NCI-H187 (cell line): ENCODE data around the gene TPX2.

Experiments used
- DNase-seq, 2 experiments: peaks; one replicate each; lab custom pipeline; 2025; lab: John Stamatoyannopoulos, UW

The TPX2 gene

DNA sequence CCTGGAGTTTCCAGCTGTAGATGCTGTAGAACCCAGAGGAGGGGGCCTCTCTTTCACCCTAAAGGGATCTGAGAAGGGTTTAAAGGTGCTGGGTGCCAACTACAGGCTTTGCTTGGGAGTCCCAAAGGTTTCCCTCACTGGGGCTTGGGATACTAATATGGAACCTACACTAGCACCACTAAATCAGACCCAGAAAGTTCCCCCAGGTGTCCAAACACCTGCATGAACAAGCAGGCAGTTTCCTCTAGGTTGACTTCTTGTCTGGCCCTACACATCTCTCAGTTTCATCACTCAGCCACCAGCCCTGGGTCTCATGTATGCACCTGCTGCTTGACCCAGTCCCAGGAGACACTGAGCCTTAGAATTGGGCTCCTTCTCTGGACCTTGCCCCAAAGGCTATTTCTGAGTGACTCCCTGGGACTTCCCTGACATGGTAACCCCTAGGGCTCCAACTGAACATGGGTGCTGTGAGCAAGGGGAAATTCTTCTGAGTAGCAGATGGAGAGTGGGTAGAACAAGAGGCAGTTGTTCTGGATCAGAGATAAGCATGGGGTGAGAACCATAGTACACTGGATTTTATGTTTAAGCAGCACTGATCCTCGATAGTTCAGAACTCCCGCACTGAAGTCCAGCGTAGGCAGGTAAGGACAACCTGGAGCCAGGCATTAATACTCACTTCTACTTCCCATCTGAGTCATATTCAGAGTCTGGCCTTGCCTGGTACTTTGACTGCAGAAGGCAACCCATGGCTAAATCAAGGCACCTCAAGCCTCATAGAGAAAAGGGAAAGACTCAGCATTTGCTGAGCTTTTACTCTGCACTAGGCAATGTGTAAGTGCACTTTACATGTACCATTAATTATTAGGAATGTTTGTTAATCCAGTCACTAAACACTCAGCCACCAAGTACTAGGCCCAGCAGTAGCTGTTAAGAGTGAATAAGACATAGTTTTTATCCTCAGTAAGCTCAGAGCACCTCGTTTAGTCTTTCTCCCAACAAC lies 33.2 kb upstream of the TPX2 start:
- DNase-seq, result no peak

DNA sequence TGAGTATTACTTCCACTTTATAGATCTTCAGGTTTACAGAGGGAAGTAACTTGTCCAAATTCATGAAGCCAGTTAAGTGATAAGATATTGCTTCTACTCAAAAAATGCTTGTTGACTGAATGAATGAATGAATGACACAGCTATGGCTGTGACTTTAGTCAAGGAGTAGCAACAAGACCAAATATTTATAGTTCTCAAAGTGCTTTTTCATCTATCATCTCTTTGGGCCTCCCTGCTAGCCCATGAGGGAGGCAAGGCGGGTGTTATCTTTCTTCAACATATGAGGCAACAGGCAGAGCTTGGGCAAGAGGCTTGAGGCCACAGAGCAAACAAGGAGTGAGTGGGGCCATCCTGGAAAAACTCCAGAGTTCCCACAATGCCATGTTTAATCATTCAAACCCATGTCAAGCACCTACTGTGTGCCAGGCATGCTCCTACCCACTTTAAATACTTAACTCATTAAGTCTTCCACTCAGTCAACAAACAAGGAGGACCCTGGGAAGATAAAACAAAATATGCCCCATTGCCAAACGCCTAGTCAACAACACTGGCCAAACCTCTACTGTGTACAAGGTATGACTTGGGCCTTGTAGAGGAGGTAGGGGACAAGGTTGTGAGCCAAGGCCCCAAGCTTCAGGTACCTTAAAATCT lies 32.4 kb upstream of the TPX2 start:
- DNase-seq, result no peak

DNA sequence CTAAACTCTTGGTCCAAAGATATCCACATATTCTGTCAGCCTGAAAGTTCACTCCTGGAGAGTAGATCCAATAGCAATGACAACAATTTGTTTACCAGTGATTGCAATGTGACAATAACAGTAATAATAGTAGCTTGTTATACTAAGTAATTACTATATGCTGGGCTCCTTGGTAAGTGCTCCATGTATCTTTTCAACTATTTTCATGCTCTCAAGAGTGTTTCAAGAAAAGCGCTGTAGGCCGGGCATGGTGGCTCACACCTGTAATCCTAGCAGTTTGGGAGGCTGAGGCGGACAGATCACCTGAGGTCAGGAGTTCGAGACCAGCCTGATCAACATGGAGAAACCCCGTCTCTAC lies 31.9 kb upstream of the TPX2 start:
- no peak for DNase-seq

DNA sequence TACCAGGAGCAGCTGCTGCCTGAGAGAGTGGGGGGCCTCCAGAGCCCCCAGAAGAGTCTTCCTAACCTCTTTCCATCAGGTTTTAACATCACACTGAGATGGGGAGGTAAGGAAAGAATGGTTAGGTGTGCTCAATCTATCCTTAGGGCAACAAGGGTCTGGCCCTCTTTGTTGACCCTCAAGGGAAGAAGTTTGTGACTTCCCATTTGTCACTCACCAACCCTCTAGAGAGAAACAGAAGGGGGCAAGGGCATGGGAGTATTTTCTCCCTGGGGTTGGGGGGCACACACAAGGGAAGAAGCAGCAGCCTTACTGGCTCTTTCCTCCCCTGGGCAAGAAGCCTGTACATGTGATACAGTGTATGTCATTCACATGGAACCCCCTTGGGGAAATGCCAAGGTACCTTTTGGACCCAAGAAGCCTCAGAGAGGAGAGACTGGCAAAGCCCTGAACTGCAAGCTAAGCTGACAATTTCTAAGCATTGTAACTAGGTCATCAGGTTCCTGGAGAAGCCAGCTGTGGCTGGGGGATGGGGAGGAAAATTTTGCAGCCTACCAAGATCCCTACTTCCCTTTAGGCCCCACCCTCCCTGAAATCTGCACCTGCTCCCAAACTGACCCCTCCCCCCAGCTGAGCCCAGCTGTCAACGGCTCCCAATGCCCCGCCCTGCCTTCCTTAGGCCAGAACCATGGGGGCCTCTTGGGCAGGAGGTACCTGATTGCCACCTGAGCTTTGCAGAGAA lies 30.9 kb upstream of the TPX2 start:
- DNase-seq, result peak; percentile 93 to 94

DNA sequence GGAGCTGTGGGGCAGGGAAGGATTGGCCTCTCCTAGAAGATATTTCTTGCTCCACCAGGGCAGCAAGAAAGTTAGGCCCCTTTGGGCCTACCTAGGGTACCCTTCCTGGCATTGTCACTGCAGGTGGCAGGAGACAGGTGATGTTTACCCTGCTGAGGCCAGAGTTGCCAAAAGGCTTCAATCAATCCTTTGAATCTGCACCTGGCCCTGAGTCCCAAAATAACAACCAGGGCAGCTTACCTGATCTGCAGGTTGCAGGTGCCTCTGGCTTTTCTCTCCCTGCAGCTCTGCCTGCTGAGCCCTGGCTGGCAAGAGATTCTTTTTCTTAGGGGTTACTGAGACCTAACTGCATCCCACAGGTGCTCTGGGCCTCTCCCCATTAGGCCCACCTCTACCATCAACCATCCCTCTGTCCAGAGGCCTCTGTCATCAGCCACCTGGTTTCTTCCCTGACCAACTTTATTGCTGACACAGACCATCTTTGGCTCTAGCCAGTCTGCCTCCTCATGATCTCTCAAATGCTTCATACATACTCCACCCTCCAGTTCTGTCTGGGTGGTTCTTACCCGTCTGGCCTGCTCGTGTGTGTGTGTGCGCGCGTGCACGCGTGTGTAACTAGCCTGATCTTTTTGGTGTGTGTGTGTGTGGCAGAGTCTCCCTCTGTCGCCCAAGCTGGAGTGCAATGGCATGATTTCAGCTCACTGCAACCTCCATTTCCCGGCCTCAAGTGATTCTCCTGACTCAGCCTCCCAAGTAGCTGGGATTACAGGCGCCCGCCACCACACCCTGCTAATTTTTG lies 30.2 kb upstream of the TPX2 start:
- DNase-seq, result peak; percentile 87 to 94

DNA sequence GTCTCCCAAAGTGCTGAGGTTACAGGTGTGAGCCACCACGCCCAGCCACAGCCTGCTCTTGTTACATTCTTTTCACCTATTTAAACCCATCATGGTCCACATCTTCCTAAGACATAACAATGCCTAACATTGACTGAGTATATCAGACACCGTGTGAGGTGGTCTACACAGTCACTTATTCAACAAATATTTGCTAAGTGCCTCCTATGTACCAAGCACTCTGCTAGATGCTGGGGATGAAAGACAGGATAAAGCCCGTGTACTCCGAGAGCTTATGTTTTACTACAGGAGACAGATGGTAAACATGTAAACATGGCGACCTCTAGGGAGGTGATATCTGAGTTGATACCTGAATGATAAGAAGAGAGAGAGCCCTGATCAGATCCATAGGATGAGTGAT lies 29.2 kb upstream of the TPX2 start:
- DNase-seq, result no peak

DNA sequence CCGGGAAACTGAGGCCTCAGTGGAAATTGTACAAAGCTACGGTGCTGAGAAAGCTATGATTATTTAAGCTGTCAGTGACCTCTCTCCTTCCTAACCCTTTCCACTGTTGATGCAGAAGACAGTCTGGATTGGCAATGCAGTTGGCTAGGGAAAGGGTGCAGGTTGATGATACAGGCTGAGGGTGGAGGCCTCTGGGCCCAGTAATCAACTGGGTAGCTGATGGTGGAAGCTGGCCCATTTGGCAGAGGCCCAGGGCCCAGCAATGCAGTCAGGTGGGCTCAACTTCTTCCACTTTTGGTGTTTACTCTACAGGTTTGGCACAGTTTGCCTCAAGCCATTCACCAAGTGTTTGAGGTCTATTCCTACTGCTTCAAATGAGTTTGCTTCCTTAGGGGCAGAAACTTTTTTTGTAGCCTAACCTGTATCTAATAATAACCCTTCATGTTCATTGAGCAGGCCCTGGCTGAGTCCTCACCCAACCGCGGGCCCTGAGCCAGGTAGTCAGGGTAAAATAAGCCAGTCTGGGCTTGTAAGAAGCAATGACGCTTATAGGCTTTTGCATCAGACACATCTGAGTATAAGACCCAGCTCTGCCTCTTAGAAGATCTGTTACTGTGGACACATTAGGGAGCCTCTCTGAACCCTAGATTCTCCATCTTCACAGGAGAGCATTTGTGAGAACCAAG lies 28.5 kb upstream of the TPX2 start:
- DNase-seq, result no peak

DNA sequence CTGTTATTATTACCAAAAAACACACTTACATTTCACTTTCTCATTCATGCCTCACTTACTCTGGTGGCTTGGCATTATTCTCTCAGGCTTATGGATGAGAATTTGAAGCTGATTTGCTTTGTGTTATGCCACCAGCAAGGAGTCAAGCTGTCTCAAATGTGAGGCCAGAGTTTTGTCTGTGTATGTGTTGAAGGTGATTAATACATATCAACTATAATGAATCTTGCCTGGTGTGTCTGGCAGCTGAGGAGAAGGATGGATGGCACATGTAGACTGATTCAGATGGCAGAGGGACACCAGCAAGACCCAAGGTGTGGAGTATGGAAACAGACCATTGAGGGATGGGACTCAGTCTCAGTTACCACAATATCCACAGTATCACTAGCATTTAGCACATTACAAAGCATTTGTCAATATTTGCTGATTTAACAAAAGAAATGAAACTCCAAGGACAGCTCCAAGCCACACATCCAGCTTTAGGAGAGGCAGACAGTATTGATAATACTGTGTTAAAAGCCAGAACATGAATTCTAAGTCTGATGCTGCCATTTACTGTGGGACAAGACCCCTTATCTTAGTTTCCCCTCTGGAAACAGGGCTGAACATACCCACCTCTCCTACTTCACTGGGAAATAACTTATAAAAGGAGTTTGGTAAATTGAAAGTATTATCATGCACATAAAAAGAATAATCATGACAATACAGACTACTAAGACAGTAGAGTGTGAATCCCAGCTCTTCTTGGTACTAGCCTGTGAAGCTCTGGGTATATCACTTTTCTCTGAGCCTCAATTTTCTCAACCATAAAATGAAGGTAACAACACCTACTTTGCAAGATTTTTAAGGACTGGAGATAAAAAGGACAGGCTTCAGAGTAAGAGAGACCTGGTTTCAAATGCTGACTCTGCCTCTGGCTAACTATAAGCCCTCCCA lies 27.6 kb upstream of the TPX2 start:
- no peak for DNase-seq

DNA sequence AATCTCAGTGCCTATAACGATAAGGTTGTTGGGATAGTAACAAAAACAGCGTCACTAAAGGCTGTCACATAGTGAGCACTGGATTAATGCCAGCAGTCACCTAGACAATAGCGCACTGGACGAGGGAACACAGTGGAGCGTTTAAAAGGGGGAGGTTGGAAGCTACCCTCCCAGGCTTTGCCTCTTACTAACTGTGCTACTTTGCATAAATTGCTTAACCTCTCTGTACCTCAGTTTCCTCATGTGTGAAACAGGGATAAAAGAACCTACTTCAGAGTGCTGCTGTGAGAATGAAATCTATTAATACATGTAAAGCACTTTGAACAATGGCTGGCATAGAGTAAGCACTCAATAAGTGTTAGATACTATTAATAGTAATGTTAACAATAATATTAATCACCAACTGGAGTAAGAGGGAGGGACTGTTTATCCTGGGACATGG lies 27.0 kb upstream of the TPX2 start:
- no peak for DNase-seq

DNA sequence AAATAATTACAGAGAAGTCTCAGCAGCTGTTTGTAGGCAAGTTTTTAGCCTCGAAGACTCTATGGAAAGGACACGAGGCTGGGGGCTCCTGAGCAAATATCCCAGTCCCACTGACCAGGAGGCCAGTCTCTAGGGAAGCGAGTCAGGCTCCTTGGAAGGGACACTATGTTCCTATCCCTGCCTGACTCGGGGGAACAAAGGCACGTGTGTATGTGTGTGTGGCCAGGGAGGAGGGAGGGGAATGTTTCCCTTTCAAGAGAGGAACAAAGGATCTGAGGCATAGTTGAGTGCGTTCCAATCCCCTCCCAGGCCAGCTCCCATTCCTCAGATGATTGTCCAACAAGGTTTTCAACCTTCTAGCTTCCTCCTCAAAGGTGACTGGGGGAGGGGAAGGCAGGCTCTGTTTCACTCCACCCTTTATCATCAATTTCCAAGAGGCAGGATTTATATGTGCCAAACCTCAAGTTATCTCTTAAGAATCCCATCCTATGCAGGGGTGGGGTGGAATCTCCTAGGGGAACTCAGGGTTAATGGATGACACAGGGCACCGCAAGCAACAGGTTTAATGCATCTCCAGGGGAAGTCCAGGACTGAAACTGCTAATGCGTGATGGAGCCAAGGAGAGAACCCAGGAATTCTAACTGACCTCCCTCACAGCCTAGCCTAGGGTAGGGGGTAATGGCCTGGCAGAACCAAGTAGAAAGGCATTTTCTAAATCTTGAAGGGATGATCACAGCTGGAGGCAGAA lies 26.4 kb upstream of the TPX2 start:
- no peak for DNase-seq

DNA sequence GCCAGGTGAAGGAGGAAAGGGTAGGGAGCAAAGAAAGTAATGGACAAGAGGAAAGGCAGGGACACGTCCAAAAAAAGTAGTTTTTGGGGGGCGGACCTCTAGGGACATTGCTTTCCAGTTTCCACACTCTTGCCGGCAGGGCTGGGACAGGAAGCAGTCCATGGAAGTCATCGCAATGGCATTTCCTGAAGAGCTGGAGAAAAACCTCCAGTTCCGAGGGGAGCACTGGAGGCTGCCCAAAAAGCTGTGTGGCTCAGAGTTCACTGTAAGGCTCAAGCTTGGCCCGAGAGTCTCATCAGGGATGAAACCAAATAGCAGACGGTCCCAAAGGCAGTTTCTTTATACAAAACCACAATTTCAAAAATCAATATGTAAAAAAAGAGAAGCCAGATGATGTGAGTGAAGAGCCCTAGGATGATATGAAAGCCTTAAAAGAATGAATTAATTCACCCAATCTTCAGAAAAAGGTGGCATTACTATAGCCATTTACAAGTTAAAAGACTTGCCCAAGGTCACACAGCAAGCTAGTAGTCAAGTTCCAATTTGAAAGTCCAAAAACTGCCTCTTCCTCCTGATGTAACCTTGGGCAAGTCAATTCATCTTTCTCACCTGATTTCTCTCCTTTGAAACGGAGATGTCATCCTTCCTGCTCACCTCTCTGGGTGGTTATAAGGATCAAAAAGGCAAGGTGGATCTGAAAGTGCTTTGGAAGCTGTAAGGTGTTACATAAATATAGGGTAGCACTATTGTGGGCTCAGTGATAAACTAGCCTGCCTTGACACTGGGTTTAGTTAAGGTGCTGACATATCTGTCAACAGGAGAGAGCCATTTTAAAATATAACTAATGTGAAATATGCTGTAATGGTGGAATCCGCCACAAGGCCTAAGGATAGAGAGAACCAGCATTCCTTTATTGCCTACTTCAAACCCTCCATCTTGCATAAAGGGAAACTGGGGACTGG lies 25.5 kb upstream of the TPX2 start:
- DNase-seq, result no peak

DNA sequence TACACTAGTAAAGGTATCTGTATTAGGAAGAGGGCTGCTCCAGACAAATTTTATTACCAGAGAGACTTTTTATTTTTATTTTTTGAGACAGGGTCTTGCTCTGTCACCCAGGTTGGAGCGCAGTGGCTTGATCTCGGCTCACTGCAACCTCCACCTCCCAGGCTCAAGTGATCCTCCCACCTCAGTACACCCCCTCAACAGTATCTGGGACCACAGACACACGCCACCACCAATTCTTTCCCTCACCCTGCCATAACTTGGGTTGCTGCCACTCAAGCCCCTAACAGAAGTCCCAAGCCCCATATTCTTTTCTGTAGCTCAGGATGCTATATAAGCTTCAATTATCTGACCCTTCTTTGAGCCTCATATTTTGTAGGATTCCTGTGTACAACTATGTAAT lies 23.3 kb upstream of the TPX2 start:
- no peak for DNase-seq

DNA sequence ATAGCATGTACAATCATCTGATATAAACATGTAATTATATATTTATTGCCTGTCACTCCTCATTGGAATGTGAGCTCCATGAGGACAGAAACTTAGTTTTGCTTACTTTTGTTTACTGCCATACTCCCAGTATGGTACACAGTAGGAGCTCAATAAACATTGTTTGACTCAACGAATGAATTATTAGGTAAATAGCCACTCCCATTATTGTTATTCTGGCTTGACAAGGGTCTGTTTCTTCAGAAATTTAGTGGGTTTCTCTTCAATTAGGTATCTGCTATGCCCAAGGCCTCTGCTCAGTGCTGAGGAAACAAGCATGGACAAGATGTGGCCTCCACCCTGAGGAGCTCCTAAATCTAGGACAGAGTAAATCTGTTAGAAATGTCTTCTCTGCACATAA lies 22.7 kb upstream of the TPX2 start:
- no peak for DNase-seq

DNA sequence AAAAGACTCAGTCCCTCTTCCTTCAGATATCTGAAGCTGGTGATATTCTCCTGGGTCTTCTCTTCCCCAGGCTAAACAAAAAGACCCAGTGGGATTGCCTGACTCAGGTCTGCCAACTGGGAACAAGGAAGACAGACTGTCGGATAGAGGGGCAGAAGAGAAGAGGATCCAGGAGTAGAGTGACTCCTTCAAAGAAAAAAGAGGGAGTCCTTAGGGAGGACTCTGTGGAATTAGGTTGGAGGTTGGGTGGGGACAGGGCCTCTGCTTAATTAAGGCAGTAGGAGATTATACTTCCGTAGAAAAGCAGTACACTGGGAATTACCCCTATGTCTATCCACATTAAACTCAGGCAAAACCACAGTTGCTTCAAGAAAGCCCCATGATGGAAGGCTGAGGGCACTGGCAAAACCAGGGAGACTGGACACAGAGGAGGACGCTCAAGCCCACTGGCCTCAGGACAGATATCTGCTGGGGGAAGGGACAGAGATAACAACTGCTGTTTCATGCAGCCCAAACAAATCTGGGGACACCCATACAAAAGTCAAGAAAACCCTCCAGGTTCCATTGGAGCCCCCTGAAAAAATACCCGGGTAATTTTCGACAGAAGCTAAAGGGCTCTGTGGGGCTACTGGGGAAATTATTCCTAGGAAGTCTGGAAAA lies 22.1 kb upstream of the TPX2 start:
- DNase-seq, result no peak

DNA sequence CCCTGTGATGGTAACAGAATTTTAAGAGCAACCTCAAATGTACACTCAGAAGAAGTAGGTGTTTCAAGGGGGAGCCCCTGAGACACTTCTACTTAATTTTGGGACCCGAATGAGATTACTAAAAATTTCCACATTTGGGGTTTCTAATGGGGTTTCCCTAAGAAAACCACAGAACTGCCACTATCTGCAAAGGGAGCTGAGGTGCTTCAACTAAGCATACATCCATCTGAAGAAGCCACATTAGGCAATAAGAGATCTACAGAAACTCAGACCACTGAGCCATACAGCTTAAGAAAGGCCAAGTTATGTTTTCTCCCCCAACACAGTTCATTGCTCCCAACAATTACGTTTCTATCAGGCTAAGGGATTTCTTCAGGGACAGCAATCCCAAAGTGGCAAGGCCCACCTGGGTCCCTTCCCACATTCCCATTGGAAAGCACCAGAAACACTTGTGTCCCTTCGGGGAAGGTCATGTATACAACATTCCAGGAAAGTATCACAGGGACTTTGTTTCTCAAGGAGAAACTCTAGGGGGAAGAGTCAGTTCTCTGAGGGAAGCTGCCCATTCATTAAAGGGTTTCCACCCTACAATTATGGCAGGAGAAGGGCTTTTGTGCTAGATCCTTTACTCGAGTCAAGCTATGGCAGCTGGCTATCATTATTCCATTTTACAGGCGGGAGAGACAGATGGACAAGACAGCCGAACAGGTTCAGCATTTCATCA lies 21.4 kb upstream of the TPX2 start:
- no peak for DNase-seq

DNA sequence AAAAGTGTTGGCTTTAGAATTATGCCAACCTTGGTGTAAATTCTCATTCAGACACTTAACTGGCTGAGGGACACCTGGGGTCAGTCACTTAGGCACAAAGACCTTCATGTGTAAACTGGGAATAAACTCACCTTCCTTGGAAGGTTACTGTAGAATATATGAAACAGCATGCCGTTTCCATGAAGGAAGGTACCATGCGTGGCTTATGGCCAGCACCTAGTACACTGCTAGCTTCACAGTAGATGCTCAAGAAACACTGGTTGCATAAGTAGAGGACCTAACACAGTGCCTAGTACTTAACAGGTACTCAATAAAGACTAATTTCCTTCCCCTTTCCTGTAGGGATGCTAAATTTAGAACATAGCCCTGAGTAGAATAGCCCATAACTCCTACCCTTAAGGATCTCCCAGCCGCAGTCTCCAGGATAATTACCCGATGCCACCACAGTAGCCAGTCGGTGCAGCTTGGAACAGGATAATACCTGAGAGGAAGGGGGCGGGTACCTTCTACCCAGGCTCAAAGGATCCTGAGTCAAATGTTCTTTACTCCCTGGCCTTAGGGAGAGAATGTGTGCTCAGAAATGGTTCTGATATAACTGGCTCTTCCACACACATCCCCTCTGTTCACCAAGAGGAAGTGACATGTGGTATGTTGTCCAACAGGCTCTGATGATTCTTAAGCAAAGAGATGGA lies 20.0 kb upstream of the TPX2 start:
- DNase-seq, result no peak
